GM19455 (cell line): Measurements from ENCODE around the gene HMGA1.
"Not testable (repeated sequence)": the region's sequence is repeated elsewhere in the genome, so short reads cannot be mapped to it uniquely, and the experiment has no call there.

Experiments
- ATAC-seq: cut with Tn5 transposase; IDR thresholded peaks from one replicate; pipeline ENCODE4 v1.9.1; 2021; ENCODE audit not compliant: unreplicated experiment

HMGA1 gene

GRCh38 chr6:34239893-34240292 is 3.2 kb downstream of the HMGA1 start:
- ATAC-seq = no peak

DNA sequence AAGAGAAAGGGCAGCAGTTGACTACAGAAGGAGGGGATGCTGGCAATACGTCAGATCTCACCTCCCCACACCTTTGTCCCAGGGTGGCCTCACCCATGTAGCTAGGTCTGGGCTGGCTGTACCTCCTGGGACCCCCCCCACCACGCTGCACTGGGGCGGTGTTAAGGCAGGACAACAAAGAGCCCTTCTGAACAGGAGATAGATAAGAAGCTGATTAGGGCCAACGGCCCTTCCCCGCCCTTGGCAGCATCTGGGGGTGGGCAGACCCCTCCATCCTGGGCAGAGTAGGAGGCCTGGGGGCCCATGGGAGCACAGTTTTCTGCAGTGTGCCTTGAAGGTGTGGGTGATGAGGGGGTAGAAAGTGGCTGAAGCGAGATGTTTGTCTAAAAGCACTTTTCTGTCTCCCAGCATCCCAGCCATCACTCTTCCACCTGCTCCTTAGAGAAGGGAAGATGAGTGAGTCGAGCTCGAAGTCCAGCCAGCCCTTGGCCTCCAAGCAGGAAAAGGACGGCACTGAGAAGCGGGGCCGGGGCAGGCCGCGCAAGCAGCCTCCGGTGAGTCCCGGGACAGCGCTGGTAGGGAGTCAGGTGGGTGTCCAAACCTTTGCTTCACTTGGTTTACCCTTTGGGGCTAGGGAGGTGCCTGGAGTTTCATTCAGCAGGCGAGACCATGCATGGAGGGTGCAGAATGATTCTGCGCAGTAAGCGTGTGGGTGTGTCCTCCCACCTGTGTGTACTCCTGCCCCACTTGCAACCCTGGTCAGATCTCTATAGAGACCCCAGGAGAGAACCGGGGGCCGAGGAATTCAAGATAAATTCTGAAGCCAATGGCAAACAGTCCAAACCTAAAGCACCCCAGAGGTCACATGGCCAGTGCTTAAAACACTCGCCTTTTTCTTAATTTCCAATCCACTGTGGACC is 3.9 kb downstream of the HMGA1 start:
- ATAC-seq = no peak

DNA sequence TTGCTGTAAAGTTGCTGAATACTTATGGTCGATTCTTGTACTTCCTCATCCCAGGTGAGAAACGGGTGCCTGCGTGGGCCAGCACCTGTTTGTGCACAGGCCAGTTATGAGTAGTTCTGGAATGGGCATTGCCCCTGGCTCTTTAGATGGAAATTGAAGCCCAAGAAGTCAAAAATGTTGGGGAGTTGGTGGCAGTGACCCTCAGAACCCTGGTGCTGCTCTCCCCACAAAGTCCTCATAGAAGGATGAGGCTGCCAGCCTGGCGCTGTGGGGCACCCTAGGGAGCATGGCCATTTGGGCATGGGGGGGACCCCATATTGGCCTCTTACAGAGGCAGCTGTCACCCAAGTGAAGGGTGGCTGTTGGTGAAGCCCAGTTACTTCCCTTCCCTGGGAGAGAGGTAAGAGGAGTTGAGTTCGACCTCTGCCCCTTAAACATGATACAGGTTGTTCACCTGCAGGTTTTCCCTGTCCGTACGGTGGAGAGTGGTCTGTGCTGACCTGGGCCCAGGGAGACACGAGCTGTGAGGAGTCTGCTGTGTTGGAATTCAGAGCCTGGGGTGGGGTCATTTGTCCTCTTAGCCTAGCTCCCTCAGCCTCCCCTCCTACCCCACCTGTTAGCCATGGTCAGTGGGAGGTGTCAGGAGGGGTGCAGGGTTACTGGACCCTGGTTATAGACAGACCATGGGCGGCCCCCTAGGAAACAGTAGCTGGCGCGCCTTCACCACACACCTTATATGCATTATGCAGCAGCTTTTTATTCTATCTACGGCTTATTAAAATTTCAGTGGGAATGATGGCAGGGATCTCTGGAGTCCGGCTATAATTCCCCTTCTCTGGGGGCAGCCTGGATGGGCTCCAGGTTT is 4.9 kb downstream of the HMGA1 start:
- no peak for ATAC-seq

GRCh38 chr6:34242252-34243130 is 5.8 kb downstream of the HMGA1 start:
- ATAC-seq = no peak

- ATAC-seq = no peak
Observed at GRCh38 chr6:34243131-34243771, 6.6 kb downstream of the HMGA1 start.

- no peak for ATAC-seq
Observed at GRCh38 chr6:34243901-34244884, 7.5 kb downstream of the HMGA1 start.

DNA sequence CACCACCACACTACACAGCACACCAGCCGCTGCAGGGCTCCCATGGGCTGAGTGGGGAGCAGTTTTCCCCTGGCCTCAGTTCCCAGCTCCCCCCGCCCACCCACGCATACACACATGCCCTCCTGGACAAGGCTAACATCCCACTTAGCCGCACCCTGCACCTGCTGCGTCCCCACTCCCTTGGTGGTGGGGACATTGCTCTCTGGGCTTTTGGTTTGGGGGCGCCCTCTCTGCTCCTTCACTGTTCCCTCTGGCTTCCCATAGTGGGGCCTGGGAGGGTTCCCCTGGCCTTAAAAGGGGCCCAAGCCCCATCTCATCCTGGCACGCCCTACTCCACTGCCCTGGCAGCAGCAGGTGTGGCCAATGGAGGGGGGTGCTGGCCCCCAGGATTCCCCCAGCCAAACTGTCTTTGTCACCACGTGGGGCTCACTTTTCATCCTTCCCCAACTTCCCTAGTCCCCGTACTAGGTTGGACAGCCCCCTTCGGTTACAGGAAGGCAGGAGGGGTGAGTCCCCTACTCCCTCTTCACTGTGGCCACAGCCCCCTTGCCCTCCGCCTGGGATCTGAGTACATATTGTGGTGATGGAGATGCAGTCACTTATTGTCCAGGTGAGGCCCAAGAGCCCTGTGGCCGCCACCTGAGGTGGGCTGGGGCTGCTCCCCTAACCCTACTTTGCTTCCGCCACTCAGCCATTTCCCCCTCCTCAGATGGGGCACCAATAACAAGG is 8.5 kb downstream of the HMGA1 start:
- ATAC-seq = not testable (repeated sequence)

- ATAC-seq = not testable (repeated sequence)
Observed at GRCh38 chr6:34245761-34246140, 9.1 kb downstream of the HMGA1 start.

GRCh38 chr6:34246249-34246562 is 9.5 kb downstream of the HMGA1 start:
- ATAC-seq = no peak

- ATAC-seq = no peak
Observed at GRCh38 chr6:34246563-34247391, 10.1 kb downstream of the HMGA1 start.

- no peak for ATAC-seq
Observed at GRCh38 chr6:34247481-34248197, 11.0 kb downstream of the HMGA1 start.

DNA sequence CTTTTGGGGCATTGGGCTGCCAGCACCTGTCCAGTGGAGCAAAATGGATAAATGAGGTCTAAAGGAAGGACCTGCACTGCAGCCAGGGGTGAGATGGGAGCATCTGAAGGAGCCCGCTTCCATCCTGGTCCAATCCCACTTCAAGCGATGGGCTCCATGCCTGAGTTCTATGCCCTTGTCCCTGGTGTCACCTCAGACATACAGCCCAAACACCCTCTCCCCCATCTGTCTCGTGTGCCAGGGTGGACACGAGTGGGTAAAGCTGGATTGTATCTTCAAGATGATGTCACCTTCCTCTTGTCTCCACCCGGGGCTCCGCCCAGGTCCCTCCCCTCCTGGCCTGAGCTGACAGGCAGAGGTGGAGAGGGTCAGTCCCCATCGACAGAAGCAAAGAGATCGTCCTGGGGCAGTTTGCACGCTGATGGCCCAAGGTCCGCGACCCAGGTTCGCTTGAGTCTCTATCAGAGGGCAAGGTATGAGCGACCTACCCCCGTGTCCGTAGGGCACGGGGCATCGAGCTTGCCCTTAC is 11.6 kb downstream of the HMGA1 start:
- peak; percentile 15 for ATAC-seq

- peak; percentile 72 for ATAC-seq
Observed at GRCh38 chr6:34248727-34249468, 12.2 kb downstream of the HMGA1 start, which contains the start of gene SMIM29. SMIM29 (minus strand) TSS chr6:34249006; CDS start chr6:34247791, 1,215 bp downstream.

- ATAC-seq = peak; percentile 32
Observed at GRCh38 chr6:34249469-34250261, 13.0 kb downstream of the HMGA1 start.

- not testable (repeated sequence) for ATAC-seq
Observed at GRCh38 chr6:34252395-34252794, 15.7 kb downstream of the HMGA1 start.
